Putamen (tissue), 1 donor: ENCODE measurements around the gene CD48.

ENCODE experiments used
- DNase-seq: peaks from one replicate; pipeline ENCODE4 v3.0.0-alpha.2; 2016; ENCODE audit warnings: low spot score

The CD48 gene

DNA sequence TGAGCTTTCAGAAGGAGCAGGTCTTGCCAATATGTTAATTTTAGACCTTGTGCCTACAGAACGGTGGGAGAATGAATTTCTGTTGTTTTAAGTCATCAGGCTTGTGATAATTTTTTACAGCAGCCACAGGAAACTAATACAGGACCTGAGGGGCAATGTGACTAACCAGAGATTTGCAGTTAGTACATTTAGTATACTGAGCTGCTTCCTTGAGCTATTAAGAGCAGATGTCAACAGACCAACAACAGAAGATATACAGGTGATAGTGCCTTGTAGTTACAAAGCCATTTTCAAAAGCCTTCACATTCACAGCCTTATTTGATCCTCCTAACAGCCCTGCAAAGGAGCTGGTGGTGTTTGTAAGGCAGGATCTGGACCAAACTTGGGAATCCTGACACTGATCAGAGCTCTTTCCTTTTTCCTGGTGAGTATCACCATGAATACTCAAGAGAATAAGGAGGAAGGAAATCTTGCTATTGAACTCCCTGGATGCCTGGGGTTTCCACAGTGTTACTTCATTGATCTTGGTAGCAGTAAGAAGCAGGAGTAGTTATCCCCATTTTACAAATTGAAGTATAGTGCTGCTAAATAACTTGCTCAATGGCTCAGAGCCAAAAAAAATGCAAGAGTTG is 60.1 kb downstream of the CD48 start:
- no peak for DNase-seq

DNA sequence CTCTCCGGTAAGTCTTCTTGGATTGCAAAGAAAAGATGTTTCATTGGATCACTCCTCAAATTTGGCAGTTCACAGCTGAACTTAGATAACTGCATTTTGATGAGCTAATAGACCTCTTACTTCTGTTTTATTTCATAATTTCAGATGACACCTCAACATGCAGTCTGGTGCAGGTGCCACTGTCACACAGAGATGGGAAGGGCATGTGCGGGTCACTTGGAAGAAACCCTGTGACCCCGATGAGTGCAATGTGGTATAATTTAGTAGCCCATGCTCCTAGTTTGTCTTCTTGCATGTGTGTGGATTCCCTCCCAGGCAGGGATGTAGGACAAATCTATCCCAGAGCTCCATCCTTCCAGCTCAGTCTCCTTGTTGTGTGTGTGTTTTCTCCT is 64.3 kb downstream of the CD48 start:
- no peak for DNase-seq

DNA sequence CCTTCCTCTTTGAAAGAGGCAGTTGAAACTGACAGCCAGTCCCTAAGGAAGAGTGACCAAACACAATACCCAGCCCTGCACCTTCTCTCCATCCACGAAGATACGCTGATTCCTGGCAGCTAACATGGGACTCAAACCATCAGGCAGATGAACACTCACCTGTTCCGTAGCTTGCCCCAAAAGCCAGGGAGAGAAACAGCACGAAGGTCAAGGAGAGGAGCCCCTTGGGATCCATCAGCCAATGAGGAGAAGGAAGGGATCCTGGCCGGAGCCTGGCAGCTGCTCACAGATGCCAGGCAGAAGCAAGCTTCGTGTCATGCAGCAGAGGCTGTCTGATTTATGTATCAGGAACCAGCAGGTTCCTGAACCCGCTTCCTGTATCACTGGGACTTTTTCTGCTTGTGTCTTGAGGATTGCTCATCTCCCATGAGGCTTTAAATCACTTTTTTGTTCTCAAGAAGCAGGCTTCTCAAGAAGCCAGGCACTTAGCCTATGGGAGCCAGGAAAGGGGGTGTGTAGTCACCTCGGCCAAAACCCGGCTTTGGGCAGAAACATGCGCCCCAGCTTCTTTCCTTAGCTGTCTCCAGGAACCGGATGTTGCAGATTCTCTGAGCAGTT is 64.8 kb downstream of the CD48 start, which contains the start of gene SLAMF1:
TSS of gene SLAMF1 (minus strand) at position 334 of the 618 bp plus-strand sequence. CDS start at position 235, 99 bp downstream.
- no peak for DNase-seq

DNA sequence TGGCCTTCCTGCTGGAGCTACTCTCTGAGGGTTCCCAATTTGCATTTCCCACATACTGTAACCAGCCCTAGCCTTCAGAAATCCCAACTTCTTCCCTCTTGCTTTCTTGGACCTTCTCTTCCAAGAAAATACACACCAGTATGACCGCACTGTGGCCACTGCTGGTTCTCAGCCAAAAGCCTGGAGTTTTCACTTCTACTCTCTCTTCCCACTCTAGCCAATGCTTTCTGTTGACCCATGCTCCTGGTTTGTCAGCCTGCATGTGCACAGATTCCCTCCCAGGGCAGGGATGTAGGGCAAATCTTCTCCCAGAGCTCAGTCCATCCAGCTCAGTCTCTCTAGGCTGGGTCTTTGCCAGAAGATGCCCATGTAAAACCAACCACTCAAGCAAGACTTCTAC is 65.4 kb downstream of the CD48 start:
- DNase-seq = no peak

DNA sequence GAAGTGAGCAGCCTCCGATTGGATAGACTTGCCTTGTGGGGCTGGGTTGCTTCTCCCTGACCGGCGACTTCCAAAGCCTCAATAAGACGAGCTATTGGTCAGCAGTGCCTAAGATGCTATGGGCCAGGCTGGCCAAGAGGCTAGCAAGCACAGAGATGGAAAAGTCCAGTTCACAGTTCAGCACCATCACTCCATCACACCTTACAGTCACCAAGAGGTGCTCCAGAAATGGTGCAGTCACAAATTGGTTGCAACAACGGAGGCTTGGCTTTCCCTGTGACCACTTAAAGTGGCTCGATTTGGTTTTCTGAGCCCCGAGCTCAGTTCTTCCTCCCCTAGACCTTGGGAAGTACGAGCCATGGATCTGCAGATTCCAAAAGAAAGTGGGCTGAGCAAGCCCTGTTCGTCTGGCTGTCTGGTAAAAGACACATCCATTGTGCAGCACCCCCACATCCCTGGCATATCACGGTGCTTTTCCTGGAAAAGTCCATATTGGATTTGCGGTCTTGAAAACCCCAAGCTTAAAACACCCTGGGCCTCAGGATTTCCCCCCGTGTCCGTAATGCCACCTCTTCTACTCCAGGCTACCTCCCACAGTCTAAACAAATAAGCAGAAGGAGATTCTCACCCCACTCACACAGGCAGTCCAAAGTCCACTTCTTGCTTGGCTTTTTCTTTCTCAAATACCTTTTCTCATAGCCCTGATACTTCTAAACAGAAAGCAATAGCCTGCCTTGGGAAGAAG is 66.1 kb downstream of the CD48 start:
- no peak for DNase-seq

DNA sequence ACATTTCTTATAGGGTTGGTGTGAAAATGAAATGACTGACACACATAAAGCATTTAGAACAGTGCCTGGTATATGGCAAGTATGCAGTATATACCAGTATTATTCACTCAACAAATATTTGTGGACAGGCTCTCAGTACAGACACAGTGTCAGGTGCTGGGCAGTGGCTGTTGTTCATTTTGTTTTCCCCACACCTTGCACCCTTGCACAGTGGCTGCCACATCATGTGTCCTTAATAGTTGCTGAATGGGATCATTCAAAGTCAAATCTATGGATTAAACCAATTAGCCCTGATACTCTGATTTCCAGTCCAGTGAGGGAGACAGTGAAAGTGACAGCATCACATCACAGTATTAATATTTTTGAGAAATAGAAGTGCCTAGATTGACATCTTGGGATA is 67.2 kb downstream of the CD48 start:
- no peak for DNase-seq

DNA sequence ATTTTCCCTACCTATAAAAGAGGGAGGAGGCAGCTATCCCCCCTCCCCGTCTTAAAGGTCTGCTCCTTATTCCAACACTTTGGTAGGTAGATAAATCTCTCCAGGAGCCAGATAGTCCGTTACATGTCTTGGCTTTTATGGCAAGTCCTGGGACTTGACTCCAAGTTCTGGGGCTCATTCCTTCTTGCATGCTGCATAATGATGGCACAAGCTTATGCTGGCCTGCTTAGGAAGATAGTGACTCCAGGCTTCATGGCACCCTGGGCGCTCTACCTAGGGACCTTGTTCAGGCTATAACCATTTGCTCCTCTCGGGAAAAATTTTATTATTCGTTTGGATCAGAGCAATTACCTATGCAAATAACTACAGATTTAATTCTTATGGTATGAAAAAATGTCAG is 68.5 kb downstream of the CD48 start:
- no peak for DNase-seq

DNA sequence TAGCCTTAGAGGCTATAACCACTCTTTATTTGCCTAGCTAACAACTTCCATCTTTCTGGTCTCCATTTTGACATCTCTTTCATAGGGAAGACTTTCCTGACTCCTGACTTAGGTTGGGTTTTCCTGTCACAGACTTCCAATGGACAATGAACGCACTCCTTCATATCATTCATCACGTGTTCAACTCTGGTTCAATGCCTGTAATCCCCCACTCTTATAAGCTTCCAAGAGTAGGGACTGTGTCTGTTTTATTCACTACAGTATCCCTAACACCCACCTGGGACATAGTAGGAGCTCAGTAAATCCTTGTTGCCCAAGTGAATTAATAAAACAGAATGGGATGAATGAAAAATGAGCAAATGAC is 69.4 kb downstream of the CD48 start:
- no peak for DNase-seq

DNA sequence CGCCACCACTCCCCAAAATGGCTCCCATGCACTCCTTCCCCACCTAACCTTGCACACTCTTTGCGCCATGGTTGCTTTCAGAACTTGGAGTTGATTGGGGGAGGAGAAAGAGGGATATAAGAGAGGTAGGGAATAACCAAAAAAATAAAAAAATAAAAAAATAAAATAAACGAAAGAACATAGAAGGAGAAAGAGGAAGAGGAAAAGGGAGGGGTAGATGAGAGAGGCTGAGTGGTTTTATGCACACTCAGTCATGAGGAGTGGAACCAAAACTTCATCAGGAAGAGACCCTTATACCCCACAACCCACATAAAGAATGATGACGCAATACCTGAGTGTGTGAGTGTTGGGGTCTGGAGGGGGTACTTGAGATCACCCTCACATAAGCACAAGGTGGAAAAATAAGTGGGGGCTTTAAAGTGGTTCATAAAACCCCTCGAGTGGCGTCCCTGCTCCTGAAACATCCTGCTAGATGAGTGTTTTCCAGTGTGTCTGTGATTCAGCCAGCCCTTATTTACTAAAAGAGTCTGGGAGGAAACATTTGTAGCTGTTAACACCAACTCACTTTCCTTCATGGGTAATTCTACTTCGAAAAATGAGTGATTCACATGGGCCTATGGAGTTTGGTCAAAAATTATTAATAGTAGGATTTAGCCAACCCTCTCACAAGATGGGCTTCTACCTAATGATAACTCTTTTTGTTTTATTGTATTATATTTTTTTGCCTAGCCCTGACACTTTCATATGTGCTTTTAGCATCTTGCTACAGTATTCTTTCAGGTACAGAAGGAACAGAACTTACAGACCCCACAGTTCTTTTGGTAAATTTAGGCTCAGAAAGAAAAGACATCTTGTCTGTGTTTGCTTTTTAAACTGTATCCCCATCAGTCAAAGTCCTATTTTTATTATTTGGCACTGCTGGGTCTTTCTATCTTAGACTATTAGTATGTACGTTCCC is 70.0 kb downstream of the CD48 start:
- DNase-seq = no peak

DNA sequence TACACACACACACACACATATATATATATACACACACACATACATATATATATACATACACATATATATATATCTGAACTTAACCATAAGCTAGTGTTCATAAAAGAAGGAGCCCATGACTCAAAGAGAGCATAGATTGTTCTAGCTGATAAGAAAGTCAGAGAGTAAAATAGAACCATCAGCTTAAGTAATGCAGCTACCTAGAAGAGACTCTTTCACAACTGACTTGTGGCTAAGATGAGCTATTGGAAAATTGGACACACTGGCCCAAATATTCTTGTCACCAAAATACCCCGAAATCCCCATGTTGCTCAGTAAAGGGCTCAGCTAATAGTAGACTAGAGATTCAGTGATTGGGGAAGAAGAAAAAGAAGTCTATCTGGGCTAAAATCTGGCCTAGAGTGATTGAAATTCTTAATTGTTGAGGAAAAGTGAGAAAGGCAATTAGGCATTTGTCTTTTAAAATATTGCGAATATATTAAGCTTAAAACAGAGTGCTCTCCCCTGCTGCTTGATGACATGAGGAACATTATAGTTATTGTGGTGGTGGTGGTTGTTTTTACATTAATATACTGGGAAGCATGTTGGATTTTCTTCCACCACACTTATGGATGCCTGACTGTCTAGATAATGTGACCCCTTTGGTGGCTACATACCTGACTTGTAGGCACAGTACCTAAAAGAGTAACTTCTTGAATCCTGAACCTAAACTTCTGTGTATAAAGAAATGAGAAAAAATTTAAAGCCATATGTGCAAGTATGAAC is 71.1 kb downstream of the CD48 start:
- no peak for DNase-seq

DNA sequence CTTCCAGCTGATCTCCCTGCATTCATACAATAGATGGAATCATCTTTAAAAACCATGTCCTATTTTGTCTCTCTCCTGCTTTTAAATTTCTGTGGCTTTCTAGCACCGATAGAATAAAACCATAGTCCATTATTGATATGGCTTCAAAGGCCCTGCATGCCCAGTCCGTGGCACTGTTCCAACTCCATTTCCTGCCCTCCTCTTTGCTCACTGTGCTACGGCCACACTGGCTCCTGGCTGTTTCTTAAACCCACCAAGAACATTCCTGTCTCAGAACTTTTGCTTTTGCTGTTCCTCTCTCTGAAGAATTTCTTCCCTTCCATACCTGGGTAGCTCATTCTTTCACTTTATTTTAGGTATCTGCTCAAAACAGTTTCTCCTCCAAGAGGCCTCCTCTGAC is 72.0 kb downstream of the CD48 start:
- DNase-seq = no peak

DNA sequence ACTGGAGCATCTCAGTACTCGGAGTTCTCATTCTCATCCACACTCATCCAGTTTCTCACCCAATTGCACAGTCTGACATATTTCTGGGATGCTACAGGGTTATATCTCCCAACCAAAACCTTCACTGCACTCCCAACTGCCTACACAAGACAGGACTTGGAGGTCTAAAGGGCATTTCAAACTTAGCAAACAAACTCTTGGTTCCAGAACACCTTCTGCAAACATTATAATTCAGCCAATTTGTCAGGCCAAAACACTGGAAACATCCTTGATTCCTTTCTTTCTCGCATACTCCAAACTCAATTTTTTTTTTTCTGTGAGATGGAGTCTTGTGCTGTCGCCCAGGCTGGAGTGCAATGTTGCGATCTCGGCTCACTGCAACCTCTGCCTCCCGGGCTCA is 72.7 kb downstream of the CD48 start:
- no peak for DNase-seq

DNA sequence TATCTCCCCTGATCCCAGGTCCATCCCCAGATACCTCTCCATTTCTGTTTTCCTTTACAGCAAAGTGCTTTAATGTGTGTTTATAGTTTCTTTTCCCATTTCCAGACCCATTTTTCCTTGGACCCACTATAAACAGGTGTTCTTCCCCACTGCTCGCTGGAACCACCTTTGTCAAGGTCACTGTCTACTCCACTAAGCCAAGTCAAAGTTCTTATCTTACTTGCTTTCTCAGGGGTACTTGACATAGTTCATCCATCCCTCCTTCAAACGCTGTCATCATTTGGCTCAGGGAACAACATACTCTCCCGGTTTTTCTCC is 73.1 kb downstream of the CD48 start:
- no peak for DNase-seq

DNA sequence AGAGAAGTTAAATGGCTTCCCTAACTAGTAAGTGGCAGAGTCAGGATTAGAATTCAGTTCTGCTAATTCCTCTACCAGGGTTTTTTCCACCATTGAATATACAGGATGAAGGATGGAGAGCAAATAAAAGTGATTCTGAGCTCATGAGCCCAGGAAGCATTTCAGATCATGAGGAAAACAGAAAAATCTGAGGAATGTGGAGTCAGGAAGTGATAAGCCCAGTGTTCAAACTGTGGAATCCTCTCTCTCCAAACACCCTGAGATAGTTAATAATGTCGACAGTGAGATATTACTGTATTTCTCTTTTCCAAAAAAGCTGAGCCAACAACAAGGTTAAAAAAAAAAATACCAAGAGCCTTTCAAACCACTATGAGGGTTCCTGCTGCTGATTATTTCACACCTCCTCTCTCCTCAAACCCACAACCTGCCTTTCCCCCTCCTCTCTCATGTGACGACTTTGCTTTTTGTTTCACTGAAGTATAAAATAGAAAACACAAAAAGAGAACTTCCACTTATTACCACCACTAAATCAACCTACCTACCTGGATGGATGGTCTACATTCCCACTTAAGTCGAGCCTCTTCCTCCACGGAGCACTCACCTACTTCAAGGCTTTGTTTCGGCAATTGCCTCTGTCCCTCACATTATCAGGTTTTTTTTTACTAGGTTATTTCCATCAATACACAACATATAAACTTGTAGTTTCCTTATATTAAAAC is 73.6 kb downstream of the CD48 start:
- DNase-seq = no peak

DNA sequence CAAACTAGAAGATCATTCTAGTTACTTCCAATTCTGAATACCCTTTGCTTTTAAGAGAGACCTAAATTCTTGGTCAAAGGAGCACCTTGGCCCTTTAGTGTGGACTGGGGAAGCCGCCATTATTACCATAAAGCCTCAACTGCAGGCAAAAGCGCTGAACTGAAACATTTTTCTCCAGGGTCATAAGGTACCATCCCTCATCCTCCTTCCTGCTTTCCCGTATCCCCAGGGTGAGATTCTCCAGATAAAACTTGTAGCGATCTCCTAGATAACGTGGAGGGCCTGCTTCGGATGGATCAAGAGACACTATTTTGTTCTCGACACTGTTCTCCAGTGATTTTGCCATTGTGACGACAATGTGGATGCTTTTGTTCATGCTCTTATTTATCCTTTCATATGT is 74.6 kb downstream of the CD48 start:
- DNase-seq = no peak

DNA sequence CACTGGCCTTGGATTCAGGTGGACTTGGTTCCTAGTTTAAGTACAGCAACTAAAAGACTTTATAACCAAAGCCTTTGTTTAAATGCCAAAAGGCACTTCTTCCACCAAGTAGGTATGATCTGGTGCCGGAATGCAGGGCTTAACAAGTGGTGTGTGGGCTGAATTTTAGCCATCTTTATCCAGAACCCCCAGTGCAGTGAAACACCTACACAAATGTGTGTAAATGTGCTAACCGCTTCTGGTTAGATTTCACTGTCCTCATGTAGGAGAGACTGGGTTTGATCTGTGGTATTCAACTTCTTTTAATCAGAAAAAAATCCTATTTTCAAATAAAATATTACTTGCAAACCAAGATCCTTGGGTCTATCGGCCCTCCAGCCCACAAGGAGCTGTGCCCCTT is 75.1 kb downstream of the CD48 start:
- no peak for DNase-seq

DNA sequence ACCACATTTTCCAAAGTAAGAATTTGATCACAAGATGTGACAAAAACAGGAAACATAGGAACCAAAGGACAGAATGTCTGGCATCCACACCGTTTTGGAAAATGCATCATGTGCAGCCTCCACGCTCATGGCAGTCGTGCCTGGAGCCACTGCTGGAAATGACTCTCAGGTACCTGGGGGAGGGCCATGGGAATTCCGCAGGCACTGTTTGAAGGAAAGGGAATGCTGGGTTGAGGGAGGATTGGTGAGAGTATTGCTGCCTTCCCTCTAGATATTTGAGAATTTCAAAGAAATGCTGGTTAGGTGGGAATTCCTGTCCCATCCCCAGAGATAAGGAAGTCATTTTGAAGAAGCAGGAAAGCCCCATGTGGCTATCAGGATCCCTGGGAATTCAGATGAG is 75.5 kb downstream of the CD48 start:
- no peak for DNase-seq

DNA sequence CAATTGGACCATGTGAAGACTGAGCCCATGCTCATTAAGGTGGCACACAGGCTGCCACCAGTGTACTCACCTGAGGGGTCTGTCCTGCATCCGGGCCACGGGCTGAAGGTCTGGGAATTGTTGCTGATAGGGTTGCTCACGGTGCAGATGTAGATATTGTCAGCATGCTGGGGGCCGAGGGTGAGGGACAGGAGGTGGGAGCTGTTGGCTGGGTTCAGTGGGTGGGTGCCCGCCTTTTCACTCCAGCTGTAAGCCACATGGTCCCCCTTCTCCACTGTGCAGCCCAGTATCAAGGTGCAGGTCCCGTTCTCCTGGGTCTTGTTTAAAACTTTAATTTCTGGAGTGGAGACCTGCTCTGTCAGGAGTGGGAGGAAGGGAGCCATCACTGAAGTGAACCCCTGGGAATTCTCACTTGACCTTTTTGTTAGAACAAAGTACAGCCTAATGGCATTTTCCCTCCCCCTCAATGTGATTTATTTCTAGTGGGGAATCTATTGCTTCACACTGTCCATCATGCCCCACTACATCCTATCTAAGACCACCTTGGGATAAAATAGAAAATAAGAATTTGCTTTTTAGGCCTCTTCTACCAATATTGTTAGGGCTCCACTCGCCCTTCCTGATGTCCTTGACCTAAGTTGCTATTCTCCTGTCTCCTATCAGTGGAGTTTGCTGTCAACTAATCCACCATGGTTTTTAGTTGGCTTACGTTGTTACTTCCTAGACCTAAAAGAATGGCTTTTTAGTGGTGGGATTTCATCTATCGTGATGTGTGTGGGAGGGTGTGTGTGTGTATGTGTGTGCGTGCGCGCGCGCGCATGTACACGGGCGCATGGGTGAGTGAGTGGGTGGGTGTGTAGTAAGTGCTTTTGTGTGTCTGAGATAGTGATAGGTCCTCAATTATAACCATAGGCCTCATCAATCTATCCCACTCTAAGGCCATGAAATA is 76.8 kb downstream of the CD48 start:
- DNase-seq = no peak

DNA sequence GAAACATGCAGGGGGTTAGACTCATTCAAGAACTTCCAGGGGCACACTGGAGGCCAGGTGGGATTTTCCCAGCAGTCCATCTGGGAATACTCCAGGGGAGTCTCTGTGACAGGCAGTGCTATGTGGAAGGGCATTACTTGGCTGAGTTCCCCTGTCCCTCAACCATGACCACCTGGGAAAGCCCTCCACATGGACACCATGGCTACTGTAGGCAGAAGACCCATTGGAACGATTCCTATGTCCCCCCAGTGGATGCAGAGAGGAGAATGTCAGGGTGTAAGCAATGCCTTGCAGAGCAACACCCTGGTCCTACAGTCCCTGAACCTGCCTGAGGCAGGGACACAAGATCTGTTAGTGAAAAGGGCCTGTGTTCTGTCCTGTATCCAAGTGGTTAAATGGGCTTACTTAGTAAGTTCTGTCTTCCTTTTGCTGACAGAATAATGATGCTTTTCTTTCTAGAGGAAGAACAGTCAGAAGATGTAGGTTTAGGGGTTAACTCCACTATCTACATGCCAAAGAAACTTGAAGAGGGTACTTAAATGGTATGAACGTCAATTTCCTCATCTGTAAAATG is 78.2 kb downstream of the CD48 start:
- no peak for DNase-seq
